Stimulated activated CD8-positive, alpha-beta memory T cell treated with anti-CD3 and anti-CD28 coated beads, Interleukin-4, amount 100 ng/mL, for 4 hours (primary cell): ENCODE data around the gene SRP9.
"Not testable (repeated sequence)": the region's sequence is repeated elsewhere in the genome, so short reads cannot be mapped to it uniquely, and the experiment has no call there.

Experiments used
- DNase-seq, 2 donors: peaks; one replicate each; pipeline ENCODE4 v3.0.0-alpha.2; 2020; ENCODE audit warnings: low read depth in 2 of 2, low spot score in 1 of 2

Gene SRP9

GRCh38 chr1:225835856-225836255 lies 58.2 kb downstream of the SRP9 start:
- no peak for DNase-seq

- DNase-seq: not testable (repeated sequence)
These were observed 58.7 kb downstream of the SRP9 start for GRCh38 chr1:225836296-225836695.

- DNase-seq: no peak
These were observed 61.2 kb downstream of the SRP9 start for GRCh38 chr1:225838793-225839192.
